Lower lobe of right lung (tissue), 2 donors: ENCODE results near the gene RNF207. TPM values are rescaled to one million over a fixed set of nuclear protein-coding genes. Genes with fewer than 3 reads are reported as not detected.

Experiments used
- ATAC-seq, 2 donors: fragments of 200-7000 bp; cut with Tn5 transposase; one replicate each; pipeline ENCODE4 v1.9.1; 2020 to 2022; ENCODE audit warnings: mild to moderate bottlenecking in 2 of 2, moderate library complexity in 2 of 2
- DNase-seq: peaks from one replicate; pipeline ENCODE4 v3.0.0-alpha.2; 2020
- H3K27ac ChIP-seq: fragments of 200-600 bp; one replicate; pipeline ENCODE4 v1.8.0; 2022
- H3K27me3 ChIP-seq: fragments of 200-600 bp; one replicate; pipeline ENCODE4 v1.8.0; 2022; ENCODE audit warnings: low read depth
- H3K36me3 ChIP-seq: fragments of 200-600 bp; one replicate; pipeline ENCODE4 v1.8.0; 2022; ENCODE audit warnings: mild to moderate bottlenecking
- H3K4me1 ChIP-seq: fragments of 200-600 bp; one replicate; pipeline ENCODE4 v1.8.0; 2022
- H3K4me3 ChIP-seq: fragments of 200-600 bp; one replicate; pipeline ENCODE4 v1.8.0; 2022; ENCODE audit warnings: mild to moderate bottlenecking
- H3K9me3 ChIP-seq: fragments of 200-600 bp; one replicate; pipeline ENCODE4 v1.8.0; 2022
- intact Hi-C: fragments of 100-400 bp; cut with DNase I; formaldehyde crosslinking; loops from one replicate; pipeline ENCODE4 v1.11.0; 2022
- total RNA-seq: library from RNA; stranded (reverse); fragmentation: NEBNext Ultra II Directional; extraction: Animal tissue kit (Norgen Biotek cat#: 25700); gene quantifications from one replicate; pipeline ENCODE4 v1.2.1, GENCODE V29; 2021
- TF ChIP-seq, protein P1 (sequence below): fragments of 200-600 bp; IDR thresholded peaks from one replicate; pipeline ENCODE4 v1.8.0; 2022; ENCODE audit warnings: antibody characterized with exemption, mild to moderate bottlenecking
- donor health status: DM: no; HTN: yes; CAD: no; lungs with severe emphysema.

Gene RNF207
- total RNA-seq, 1 donor from 2014 or later: 14.0 TPM

DNA sequence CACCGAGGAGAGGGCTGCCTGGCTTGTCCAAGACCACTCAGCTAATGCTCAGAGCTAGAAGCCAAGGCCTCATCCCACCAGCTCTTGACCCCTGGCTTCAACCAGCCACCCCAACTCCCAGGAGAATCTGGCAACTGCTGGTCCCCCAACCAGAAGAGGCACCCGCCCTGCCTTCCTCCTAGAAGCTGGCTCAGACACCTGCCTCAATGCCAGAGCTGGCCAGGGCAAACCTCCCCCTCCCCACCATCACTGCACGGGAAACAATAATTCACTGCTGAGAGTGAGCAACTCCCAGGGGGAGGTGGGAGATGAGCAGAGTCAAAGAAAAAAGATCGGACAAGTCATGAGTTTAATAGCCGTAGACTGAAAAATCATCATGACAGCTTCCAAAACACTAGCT, 29.1 kb upstream of the RNF207 start:
- no peak for DNase-seq
- Histone ChIP-seq H3K4me3 (no peak overlapping the region), H3K9me3 (no peaks in the 10 kb centered on the region), H3K4me1 (peaks cover 13% of the 10 kb centered on the region), H3K36me3 (no peaks in the 10 kb centered on the region), H3K27ac (no peak overlapping the region), H3K27me3 (peaks cover 60% of the 10 kb centered on the region)
- TF ChIP-seq, protein P1, sequence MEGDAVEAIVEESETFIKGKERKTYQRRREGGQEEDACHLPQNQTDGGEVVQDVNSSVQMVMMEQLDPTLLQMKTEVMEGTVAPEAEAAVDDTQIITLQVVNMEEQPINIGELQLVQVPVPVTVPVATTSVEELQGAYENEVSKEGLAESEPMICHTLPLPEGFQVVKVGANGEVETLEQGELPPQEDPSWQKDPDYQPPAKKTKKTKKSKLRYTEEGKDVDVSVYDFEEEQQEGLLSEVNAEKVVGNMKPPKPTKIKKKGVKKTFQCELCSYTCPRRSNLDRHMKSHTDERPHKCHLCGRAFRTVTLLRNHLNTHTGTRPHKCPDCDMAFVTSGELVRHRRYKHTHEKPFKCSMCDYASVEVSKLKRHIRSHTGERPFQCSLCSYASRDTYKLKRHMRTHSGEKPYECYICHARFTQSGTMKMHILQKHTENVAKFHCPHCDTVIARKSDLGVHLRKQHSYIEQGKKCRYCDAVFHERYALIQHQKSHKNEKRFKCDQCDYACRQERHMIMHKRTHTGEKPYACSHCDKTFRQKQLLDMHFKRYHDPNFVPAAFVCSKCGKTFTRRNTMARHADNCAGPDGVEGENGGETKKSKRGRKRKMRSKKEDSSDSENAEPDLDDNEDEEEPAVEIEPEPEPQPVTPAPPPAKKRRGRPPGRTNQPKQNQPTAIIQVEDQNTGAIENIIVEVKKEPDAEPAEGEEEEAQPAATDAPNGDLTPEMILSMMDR: no peak
- intact Hi-C loops: no loop called here
- no peak for ATAC-seq

DNA sequence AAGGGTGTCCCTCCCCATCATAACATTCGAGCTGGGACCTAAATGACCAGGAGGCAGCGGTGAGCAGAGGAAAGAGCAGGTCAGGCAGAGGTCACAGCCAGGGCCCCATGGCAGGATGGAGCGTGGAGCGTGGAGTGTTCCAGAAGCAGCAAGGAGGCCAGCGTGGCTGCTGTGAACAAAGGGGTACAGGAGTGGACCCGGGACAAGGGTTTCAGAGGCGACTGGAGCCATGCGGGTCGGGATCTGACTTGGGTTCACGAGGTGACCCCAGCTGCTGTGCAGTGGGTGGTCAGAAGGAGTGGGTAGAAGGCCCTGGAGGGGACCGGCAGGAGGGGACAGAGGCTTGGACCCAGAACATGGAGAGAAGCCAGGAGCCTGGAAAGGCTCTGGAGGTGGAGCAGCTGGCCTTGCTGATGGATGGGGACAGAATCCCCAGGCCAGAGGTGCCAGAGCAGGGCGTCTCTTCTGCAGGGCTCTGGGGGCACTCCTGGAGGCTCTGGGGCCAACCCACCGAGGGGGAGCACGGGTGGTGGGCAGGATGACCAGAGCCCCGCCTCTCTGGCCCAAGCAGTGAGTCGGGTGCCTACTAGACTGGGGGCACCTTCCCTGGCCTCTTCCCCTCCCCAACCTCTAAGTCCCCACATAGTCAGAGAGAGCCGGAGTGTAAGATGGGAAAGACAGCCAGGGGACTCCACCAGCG, 28.1 kb upstream of the RNF207 start:
- peaks cover 51% of the 10 kb centered on the region for H3K27me3 ChIP-seq
- peaks cover 13% of the 10 kb centered on the region for H3K4me1 ChIP-seq
- DNase-seq (no peak), ATAC-seq (no peak)
- no peaks in the 10 kb centered on the region for H3K36me3 ChIP-seq
- TF ChIP-seq, protein P1: no peak
- H3K27ac ChIP-seq: no peak overlapping the region
- intact Hi-C loops: no loop called here
- no peak overlapping the region for H3K4me3 ChIP-seq
- H3K9me3 ChIP-seq: no peaks in the 10 kb centered on the region

DNA sequence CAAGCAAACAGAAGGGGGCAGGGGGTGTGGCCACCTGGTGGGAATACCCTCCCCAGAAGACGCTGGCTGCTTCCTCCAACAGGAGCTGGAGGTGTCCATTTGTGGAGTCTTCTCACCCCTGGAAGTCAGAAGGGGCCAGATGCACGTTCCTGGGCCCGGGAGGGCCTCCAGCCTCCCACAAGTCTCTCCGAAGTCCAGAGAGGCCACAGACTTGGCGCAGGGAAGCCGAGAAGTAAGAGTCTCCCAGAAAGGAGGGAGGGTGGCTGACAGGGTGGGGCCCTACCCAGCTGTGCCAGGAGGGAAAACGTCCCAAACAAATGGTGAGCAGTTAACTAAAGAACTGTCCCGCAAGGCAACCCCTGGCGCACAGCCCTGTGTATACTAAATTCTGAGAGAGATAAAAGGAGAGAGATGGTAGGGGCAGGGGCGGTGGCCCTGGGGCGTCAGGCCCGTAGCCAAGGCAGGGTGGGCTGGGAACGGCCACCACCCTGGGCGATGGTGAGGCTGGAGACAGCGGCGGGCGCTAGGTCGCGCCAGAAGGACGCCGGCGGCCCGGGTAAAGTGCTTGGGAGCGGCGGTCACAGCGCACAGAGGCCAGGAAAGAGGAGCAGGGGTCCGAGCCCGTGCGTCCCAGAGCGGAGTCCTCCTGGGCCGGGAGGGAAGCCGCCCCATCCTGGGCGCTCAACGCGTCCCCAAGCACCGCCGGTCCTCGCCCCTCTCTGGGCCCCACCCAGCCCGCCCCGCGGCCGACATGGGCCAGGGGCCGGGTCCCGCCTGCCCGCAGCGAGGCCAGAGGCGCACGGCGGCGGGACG, 27.0 kb upstream of the RNF207 start:
- peak overlapping the region; percentile 21 for H3K4me3 ChIP-seq

DNA sequence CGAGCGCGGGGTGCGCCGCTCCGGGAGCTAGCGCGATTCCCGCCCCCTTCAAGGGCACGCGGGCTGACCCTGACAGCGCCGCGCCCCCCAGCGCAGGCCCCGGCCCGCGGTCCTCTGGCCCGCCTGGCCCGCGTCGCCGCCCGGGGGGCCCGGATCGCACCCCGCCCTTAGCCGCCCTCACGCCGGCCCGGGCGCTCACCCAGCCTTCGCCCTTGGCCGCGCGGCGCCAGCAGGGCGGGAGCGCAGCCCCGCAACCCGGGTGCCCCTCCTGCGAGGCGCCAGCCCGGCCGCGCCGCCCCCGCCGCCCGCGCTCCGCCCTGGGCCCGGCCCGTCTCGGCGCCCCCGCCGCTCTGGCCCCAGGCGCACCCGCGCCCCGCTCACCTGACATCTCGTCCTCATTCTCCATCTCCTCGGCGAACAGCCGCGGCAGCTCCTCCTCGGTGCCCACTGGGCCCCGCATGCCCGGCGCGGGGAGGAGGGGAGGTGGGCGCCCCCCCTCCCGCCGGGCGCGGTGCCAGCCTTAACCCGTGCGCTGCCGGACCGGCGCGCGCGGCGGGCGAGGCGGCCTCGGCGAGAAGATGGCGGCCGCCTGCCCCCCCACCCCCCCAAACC, 26.2 kb upstream of the RNF207 start:
- Histone ChIP-seq H3K4me1 (peaks cover 13% of the 10 kb centered on the region), H3K27ac (no peak overlapping the region), H3K4me3 (peak overlapping the region; percentile 17), H3K9me3 (no peaks in the 10 kb centered on the region), H3K27me3 (peaks cover 48% of the 10 kb centered on the region), H3K36me3 (no peaks in the 10 kb centered on the region)
- intact Hi-C loops: no loop called here
- DNase-seq (no peak), ATAC-seq (no peak)
- TF ChIP-seq, protein P1: no peak

More for the DNA sequence above, 27.0 kb upstream of the RNF207 start:
- ATAC-seq (no peak), DNase-seq (no peak)
- Histone ChIP-seq H3K27ac (no peak overlapping the region), H3K4me1 (peaks cover 13% of the 10 kb centered on the region), H3K27me3 (peaks cover 48% of the 10 kb centered on the region), H3K36me3 (no peaks in the 10 kb centered on the region), H3K9me3 (no peaks in the 10 kb centered on the region)
- intact Hi-C loops: no loop called here
- TF ChIP-seq, protein P1: no peak

DNA sequence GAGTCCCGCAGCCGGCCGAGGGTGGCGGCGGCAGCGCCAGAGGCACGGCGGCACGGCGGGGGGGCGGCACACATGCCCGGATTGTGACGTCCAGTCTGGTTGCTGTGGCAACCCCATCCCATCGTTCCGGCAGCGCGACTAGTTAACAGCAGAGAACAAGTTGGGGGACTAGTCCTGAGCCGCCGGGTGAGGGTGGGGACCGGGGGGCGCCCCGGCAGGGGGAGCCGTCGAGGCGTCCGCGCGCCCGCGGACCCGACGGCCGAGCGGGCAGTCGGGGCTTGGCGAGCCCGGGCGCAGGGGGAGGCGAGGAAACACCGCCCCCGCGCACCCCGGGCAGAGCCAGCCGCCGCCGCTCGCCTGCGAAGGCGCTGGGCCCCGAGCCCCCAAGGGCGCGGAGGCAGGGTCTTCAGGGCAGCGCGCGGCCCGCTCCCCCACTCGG, 25.6 kb upstream of the RNF207 start, which contains the start of gene CHD5:
CHD5 (minus strand) TSS at position 54 of the 439 bp plus-strand sequence. CDS start 298 bp downstream, outside the sequence.
- H3K4me3 ChIP-seq: peak within 1 kb of the TSS; percentile 21
- DNase-seq (no peak), ATAC-seq (peak in 1 of 2 donors; percentile 25)
- H3K36me3 ChIP-seq: no peaks in the 10 kb centered on the region
- intact Hi-C loops: no loop called here
- TF ChIP-seq, protein P1: no peak
- no peak within 1 kb of the TSS for H3K27ac ChIP-seq
- H3K27me3 ChIP-seq: peaks cover 48% of the 10 kb centered on the region
- peaks cover 13% of the 10 kb centered on the region for H3K4me1 ChIP-seq
- H3K9me3 ChIP-seq: no peaks in the 10 kb centered on the region
